ENCODE results near the gene SLC35F6.
"Not testable (repeated sequence)": the region's sequence is repeated elsewhere in the genome, so short reads cannot be mapped to it uniquely, and the experiment has no call there.

Gene SLC35F6

DNA sequence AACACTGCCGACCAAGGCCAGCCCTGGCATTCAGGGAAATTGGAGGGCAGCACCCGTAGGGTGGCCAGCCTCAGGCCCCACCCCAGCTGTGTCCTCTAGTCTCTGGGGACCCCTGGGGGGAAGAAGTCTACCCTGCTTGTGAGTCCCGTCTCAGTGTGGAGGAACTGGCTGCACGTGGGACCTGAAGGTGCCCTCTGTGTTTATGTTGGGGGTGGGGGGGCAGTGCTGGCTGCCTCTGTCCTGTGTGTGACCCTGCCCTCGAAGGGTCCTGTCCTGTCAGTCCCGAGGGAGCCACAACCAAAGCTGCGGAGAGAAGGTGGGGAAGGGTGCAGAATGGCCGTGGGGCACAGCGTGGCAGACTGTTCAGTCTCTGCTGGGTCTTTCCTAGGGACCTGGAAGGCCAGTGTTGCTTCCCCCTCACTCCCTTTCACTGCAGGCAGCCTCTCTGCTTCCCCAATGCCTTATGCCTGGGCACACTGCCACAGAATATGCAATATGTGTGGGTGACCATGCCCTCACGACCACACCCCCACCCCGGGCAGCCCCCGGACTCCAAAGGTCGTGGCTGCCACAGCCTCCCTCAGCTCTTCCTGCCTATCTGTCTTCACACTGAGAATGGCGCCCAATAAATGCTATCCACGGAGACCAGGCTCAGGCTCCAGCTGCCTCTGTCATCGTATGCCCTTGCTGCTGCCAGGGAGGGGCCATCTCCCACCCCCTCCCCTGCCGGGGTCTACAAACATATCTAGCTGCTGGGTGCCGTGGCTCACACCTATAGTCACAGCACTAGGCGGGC lies 33.3 kb upstream of the SLC35F6 start:
- DNase-seq (ENCODE audit: low read depth in 2 of 2): no peak

DNA sequence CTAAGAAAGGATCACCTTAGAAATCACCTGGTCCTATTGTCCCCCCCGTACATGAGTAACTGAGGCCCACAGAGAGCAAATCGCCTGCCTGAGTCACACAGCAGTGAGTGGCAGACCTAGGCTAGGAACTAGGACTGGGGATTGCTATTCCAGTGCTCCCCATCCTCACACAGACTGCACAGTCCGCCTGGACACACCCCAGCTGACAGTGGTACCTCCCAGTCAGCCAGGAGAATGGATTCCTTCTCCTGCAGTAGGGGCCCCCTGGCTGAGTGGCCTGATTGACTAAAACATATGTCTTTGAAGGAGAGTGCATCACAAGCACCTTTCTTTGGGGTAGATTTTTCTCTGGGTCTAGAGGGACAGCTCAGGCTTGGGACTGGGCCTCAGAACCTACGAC lies 32.4 kb upstream of the SLC35F6 start:
- DNase-seq (ENCODE audit: low read depth in 2 of 2): no peak

DNA sequence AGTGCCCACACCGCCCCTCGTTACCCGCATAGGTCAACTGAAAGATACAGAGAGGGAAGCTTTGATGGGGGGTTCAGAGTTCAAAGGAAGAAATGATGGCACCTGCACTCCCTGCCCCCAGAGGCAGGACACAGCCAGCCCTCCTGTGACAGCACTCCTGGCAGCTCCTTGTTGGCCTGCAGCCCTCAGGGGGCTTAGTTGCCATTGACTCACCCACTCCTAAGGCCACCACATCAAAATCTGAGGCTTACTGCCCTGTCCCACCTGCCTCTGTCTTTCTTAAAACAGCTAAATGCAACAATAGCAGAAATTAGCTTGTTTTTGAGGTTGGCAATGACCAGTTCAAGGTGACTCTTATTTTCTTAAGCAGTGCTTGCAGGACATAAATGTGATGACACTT lies 31.6 kb upstream of the SLC35F6 start:
- DNase-seq (ENCODE audit: low read depth in 2 of 2): no peak

DNA sequence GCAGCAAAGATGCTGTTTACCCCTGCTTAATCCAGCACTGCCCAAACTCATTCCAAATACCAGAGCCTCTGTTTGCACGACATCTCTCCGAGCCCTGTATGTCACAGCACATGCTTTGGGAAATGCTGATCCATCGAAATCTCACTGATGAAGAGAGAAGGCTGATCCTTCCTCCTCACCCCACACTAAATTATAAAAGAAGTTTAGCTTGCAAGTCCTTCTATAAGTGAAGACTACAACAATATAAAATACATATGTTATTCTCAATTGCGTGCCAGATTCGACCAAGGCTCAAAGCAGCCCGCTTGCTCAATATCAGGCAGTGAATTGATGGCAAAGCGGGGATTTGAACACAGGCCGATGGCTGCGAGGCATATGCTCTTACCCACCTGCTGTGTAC lies 30.7 kb upstream of the SLC35F6 start:
- no peak for DNase-seq (ENCODE audit: low read depth in 2 of 2)

DNA sequence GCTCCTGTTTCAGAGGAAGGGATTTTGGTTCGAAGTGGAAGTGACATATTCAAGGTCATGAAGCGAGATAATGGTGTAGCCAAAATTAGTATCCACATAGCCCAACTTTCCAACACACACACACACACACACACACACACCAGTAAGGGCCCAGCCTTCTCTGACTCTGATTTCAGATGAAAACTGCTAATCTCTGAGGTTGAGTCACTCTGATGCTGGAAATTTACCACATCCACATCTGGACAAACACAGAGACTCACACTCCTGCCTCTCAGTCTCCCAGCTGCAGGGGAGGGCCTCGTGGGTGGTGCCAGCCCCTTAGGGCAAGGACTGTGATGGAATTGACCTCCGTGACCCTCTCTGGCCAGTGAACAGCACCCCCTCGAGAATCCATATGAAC lies 29.0 kb upstream of the SLC35F6 start:
- DNase-seq (ENCODE audit: low read depth in 2 of 2): no peak

DNA sequence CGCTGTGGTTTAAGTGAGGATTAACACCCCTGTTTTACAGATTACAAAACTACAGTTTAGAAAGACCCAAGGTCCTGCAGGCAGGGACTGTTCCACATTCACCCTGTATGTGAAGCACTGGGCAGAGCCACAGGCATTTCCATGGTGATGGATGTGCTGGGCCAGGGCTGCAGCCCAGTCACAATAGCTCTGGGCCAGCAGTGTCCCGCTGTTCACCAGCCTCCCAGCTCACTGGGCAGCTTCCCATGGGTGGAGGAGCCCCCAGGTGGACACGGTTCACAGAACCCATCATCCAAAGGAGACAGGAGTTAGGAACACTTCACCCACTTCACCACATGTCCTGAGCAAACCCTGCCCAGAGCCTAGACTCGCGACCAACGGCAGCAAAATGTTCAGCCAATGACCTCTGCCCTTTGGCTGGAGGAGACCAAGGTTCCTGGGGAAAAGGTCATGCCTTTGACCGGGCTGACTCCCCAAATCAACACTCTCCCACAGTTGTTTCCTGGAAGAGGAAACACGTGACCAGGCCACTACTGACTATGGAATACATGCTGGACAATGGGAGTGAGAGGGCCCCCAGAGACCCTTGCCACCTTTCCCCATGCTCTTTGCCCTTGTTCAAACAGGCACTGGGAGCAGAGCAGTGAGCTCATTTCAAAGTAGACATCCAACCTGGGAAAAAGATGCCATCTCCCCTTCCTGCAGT lies 28.0 kb upstream of the SLC35F6 start:
- no peak for DNase-seq (ENCODE audit: low read depth in 2 of 2)

DNA sequence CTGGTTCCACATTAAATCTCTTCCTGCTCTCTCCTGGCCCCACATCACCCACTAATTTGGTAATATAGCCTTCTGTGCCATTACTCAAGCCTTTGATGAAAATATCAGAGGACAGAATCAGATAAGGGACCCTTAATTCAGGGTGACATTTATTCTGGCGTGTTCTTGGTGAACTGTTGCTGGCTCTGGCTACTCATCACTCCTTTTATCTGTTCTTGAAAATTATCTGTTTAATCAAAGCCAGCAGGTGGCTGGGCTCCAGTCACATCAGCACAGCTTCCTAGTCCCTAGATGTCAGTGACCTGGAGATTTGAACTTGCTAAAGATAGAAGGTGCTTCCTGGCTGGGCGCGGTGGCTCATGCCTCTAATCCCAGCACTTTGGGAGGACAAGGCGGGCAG lies 26.9 kb upstream of the SLC35F6 start:
- DNase-seq (ENCODE audit: low read depth in 2 of 2): no peak

DNA sequence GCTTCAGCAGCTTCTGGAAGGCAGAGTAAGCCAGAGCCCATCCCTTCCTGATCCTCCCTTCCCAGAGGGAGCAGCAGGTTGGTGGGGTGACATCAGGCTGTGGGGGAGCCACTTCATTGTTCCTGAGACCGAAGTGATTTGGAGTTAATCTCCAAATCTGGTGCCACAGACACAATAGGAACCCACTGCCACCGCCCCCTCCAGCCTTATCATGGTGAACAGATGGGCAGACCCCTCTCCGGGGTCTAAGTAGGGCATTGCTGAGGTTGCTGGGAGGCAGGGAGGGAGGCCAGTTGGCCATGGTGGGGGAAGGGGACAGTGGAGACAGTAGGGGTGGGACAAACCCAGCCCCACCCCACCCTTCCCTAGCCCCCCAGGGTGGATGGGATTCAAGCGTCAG lies 25.6 kb upstream of the SLC35F6 start:
- no peak for DNase-seq (ENCODE audit: low read depth in 2 of 2)

DNA sequence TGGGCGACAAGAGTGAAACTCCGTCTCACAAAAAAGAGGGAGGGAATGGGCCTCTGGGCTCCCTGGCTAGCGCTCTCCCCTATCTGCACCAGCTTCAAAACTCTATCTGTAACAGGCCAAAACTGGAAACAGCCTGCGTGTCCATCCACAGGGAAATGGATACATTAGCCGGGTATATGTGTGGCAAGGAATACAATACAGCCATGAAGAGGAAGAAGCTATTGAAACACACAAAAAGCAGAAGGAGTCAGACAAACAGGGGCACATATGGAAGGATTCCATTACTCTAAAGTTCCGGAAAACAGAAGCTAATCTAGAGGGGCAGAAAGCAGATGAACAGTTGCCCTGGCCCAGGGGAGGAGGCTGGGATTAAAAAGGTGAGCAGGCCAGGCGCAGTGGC lies 24.6 kb upstream of the SLC35F6 start:
- no peak for DNase-seq (ENCODE audit: low read depth in 2 of 2)

DNA sequence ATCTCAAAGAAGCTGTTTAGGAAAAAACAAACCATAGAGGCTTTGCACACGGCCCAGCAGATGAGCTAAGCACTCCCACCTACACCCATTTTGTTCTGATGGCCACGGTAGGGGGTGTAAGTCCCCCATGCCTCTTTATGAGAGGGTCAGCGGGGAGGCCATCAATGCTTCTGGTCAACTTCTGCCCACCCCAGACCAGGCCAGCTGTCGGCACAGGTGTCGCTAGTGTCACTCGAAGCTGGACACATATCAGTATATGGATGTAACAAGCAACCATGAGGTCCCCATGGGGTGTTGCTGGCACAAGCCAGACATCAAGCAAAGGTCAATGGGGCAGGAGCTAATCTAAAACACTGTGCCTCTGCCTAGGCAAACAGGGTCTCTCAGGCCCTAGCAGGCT lies 23.7 kb upstream of the SLC35F6 start:
- DNase-seq (ENCODE audit: low read depth in 2 of 2): no peak

DNA sequence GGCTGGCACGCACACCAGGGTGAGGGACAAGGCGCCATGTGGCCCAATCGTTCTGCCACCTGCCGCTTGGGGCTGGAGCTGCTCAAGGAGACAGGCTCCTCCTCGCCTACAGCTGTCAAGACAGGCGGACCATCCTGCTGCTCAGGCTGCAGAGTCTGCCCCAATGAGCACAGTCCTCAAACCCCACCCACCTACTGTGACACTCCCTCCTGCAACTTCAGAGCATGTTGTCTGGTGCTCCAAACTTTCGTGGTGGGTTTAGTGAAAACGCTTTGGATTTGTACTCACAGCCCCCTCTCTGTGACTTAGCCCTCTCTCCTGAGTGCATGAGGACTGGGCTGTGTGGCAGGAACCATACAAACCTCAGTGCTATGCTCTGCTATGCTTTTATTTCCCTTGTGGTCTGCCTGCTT lies 23.2 kb upstream of the SLC35F6 start:
- peak in 1 of 2 donors; percentile 18 for DNase-seq (ENCODE audit: low read depth in 2 of 2)

DNA sequence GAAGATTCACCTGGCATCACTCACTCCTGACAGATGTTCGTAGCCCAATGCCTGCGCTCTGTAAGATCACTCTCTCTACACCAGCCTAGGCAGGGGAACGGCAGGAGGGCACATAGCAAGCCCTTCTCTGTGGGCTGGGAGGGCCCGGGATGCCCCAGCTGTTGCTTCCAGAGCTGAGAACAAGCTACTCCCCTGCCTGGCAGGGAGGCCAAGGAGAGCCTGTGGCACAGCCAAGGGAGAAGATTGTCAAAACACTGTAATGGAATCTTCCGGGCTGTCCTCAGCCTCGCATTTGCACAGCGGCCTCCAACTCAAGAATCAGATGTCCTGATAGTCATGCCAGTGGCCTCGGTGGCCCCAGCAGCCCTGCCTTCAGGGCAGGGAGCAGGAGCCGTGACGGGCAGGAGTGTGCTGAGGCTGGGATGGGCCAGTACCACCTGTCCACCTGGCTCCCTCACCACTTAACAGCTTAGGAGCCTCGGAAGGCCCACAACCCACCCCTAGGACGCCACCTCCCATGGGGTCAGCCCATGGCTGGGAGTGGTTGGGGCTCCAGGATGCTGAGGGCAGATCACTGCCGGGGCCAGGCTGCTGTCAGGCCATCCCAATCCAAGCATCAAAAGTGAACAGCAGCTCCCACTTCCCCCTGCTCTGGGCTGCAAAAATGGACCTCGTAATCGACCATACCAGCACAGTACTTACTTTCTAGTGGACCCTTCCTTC lies 21.9 kb upstream of the SLC35F6 start:
- no peak for DNase-seq (ENCODE audit: low read depth in 2 of 2)

DNA sequence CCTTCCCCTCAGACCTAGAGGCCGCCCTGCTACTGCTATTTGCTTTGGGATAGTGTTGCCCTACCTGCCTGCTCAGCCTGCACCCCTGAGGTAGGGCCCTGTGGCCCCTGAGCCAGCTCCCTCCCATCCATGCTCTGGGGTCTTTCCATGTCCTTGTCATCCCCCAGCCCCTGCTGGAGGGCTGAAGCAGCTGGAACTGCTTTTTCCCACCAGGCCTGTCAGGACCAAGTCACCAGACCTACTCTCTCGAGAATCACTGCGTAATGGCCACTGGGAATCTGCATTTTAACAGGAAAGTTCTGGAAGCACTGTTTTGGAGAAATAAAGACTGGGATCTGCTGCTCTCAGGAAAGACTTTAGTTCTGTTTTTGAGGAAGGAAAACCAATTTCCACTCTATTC lies 20.2 kb upstream of the SLC35F6 start:
- DNase-seq (ENCODE audit: low read depth in 2 of 2): no peak

DNA sequence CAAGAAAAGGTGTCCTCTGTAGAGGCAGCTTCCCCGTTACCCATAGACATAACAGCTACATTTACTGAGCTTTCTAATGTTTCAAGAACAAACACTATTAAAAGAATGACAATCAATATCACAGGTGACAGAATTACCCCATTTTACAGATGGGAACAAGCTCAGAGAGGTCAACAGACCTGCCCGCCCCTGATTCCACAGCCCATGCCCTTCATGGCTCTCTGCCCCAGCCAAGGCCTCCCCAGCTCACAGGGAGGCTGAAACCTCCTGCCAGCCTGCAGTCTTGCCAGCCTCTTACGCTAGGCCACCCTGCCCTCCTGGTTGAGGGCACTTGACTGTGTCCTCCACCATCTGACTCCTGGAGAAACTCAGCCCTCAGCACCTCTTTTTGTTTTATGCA lies 19.1 kb upstream of the SLC35F6 start:
- no peak for DNase-seq (ENCODE audit: low read depth in 2 of 2)

DNA sequence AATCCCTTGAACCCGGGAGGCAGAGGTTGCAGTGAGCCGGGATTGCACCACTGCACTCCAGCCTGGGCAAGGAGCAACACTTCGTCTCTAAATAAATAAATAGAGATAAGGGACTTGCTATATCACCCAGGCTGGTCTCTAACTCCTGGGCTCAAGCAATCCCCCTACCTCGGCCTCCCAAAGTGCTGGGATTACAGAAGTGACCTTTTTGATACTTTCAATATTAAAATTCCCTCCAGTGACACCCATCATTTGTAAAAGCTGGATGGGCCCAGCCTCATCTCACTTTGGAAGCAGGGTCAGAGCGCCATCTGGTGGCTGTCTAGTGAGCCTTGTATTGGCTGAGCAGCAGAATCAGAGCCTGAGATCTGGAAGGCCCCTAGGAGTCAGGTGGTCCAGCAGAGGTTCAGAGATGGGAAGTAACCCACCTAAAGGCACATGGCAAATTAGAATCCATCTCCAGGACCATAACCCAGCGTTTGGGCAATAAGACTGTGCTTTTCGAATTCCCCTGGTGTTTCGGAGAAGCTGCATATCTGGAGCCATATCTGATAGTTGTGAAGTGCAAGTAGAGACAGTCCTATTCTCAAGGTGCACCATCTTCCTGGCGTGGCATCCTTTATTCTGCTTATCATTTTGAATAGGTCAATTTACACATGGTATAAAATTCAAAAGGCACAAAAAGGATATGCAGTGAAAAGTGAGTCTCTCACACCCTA lies 18.3 kb upstream of the SLC35F6 start:
- DNase-seq (ENCODE audit: low read depth in 2 of 2): peak; percentile 70 to 71

DNA sequence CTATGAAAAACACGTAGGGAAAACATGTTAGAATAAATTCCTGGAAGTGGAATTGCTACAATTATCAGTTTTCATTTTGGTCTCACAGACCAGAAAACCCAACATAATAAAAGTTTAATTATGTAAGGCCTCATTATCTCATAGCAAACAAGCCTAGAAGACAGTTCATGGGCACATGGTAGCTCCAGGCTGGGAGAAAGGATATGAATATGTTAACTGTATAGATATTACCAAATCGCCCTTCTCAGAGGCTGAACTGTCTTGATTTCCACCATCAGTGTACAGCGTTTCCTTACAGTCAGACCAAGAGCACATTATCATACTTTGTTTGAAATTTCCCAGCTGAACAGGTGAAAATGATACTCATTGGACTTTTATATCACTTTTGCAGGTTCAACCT lies 17.1 kb upstream of the SLC35F6 start:
- no peak for DNase-seq (ENCODE audit: low read depth in 2 of 2)

DNA sequence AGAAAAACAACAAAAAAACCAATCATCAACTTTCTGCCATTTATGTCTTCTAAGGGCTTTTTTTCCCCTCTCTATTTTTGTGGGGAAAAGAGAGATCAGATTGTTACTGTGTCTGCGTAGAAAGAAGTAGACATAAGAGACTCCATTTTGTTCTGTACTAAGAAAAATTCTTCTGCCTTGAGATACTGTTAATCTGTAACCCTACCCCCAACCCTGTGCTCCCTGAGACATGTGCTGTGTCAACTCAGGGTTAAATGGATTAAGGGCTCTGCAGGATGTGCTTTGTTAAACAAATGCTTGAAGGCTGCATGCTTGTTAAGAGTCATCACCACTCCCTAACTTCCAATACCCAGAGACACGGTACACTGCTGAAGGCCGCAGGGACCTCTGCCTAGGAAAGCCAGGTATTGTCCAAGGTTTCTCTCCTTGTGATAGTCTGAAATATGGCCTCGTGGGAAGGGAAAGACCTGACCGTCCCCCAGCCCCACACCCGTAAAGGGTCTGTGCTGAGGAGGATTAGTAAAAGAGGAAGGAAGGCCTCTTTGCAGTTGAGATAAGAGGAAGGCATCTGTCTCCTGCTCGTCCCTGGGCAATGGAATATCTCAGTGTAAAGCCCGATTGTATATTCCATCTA lies 14.2 kb upstream of the SLC35F6 start:
- not testable (repeated sequence) for DNase-seq (ENCODE audit: low read depth in 2 of 2)

DNA sequence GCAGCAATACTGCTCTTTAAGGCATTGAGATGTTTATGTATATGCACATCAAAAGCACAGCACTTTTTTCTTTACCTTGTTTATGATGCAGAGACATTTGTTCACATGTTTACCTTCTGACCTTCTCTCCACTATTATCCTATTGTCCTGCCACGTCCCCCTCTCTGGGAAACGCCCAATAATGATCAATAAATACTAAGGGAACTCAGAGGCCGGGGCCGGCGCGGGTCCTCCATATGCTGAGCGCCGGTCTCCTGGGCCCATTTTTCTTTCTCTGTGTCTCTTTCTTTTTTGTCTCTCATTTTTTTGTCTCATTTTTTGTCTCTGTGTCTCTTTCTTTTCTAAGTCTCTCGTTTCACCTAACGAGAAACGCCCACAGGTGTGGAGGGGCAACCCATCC lies 13.6 kb upstream of the SLC35F6 start:
- DNase-seq (ENCODE audit: low read depth in 2 of 2): not testable (repeated sequence)

DNA sequence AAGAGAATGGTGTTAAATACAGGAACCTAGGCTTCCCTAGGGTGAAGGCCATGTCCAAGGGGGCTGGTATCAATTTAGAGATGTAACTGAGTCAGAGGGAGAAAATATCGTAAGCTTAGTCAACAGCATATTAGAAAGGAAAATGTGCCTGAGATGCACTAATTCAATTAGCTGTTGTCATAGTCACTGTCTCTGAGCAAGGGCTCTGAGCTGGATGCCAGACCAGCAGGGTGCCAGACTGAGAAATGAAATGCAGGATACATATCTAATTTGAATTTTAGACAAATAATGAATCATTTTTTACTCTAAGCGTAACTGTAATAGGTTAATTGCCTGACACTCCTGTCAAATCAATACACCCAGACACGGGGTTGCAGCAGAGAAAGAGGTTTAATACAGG lies 11.4 kb upstream of the SLC35F6 start:
- DNase-seq (ENCODE audit: low read depth in 2 of 2): no peak

DNA sequence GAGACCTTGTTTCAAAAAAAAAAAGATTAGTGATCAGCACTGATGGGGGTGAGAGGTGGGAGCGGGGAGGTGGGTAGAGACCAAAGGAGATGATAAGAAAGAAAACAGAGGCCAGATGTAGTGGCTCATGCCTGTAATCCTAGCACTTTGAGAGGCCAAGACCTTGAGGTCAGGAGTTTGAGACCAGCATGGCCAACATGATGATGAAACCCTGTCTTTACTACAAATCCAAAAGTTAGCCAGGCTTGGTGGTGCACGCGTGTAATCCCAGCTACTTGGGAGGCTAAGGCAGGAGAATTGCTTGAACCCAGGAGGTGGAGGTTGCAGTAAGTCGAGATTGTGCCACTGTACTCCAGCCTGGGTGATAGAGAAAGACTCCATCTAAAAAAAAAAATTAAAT lies 9.5 kb upstream of the SLC35F6 start:
- DNase-seq (ENCODE audit: low read depth in 2 of 2): no peak

DNA sequence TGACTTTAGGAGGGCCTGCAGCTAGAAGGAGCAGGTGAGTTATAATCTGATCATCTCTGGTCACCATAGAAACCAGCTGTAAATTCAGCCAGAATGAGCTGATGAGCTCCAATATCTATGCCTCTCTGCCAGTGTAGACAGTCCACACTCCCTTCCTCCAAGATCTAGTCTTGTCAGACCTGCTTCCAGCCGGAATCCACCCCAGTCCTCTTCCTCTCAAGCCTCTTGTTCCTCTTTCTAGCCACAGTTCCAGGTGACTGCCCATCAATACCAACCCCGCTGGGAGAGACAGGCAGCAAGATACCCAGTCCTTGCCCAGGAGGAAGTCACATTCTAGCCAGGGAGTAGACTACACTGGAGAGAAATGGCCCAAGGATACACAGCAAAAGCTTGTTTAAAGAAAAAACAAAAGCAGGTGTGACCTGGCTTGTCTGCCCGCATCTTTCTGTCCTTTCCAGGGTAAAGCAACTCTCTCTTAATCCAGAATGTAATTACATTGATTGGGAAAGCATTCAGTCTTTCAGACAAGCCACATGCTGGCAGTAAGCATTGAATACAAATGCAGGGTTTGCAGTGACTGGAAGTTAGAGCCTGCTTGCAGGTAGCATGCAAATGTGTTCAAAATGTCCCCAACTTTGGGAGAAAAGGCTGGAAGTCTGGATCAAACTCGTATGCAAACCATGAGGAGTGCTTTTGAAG lies 9.0 kb upstream of the SLC35F6 start:
- no peak for DNase-seq (ENCODE audit: low read depth in 2 of 2)

Measured in stimulated activated CD8-positive, alpha-beta memory T cell treated with anti-CD3 and anti-CD28 coated beads, Interleukin-2, amount 100 ng/mL, for 48 hours (primary cell).